ENCODE data around the gene PCSK6.

Gene PCSK6

GRCh38 chr15:101410612-101411011 is 78.9 kb downstream of the PCSK6 start:
- Histone ChIP-seq H3K9me3 (ENCODE audit: insufficient read depth, low read length) (no peaks in the 10 kb centered on the region), H3K4me2 (ENCODE audit: low read depth, low read length, poor library complexity, severe bottlenecking) (no peak overlapping the region), H3K27ac (ENCODE audit: low read depth, low read length) (no peak overlapping the region), H4K20me1 (ENCODE audit: low read depth, low read length) (no peaks in the 10 kb centered on the region), H3K36me3 (ENCODE audit: low read length) (no peaks in the 10 kb centered on the region), H3K79me2 (ENCODE audit: insufficient read depth, low read length) (no peaks in the 10 kb centered on the region), H3K4me3 (ENCODE audit: insufficient read depth, low read length, poor library complexity, severe bottlenecking) (no peak overlapping the region), H3F3A (ENCODE audit: insufficient read depth) (no peaks in the 10 kb centered on the region), H3K9me2 (replicated peaks; ENCODE audit: insufficient read depth, low read length) (no peaks in the 10 kb centered on the region), H3K27me3 (ENCODE audit: low read length) (no peaks in the 10 kb centered on the region), H3K9ac (ENCODE audit: low read length) (no peak overlapping the region), H2AFZ (ENCODE audit: low read depth, low read length, severe bottlenecking) (no peak overlapping the region)
- no peak for TF ChIP-seq EZH2phosphoT487 (conservative IDR thresholded peaks at IDR 0.05; ENCODE audit: low read length)
- TF ChIP-seq, protein P1, sequence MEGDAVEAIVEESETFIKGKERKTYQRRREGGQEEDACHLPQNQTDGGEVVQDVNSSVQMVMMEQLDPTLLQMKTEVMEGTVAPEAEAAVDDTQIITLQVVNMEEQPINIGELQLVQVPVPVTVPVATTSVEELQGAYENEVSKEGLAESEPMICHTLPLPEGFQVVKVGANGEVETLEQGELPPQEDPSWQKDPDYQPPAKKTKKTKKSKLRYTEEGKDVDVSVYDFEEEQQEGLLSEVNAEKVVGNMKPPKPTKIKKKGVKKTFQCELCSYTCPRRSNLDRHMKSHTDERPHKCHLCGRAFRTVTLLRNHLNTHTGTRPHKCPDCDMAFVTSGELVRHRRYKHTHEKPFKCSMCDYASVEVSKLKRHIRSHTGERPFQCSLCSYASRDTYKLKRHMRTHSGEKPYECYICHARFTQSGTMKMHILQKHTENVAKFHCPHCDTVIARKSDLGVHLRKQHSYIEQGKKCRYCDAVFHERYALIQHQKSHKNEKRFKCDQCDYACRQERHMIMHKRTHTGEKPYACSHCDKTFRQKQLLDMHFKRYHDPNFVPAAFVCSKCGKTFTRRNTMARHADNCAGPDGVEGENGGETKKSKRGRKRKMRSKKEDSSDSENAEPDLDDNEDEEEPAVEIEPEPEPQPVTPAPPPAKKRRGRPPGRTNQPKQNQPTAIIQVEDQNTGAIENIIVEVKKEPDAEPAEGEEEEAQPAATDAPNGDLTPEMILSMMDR (IDR thresholded peaks at IDR 0.05; ENCODE audit: insufficient read depth, low read length, poor library complexity, severe bottlenecking): no peak

- Histone ChIP-seq H4K20me1 (ENCODE audit: low read depth, low read length) (no peaks in the 10 kb centered on the region), H3K9me3 (ENCODE audit: insufficient read depth, low read length) (no peaks in the 10 kb centered on the region), H3K9me2 (replicated peaks; ENCODE audit: insufficient read depth, low read length) (no peaks in the 10 kb centered on the region), H3F3A (ENCODE audit: insufficient read depth) (no peaks in the 10 kb centered on the region), H3K27me3 (ENCODE audit: low read length) (no peaks in the 10 kb centered on the region), H3K4me2 (ENCODE audit: low read depth, low read length, poor library complexity, severe bottlenecking) (no peak overlapping the region), H3K36me3 (ENCODE audit: low read length) (no peaks in the 10 kb centered on the region), H3K27ac (ENCODE audit: low read depth, low read length) (no peak overlapping the region), H3K9ac (ENCODE audit: low read length) (no peak overlapping the region), H3K4me3 (ENCODE audit: insufficient read depth, low read length, poor library complexity, severe bottlenecking) (no peak overlapping the region), H3K79me2 (ENCODE audit: insufficient read depth, low read length) (no peaks in the 10 kb centered on the region), H2AFZ (ENCODE audit: low read depth, low read length, severe bottlenecking) (no peak overlapping the region)
- TF ChIP-seq EZH2phosphoT487 (conservative IDR thresholded peaks at IDR 0.05; ENCODE audit: low read length): no peak
- TF ChIP-seq, protein P1 (IDR thresholded peaks at IDR 0.05; ENCODE audit: insufficient read depth, low read length, poor library complexity, severe bottlenecking): no peak
Observed at GRCh38 chr15:101409621-101410020, 79.9 kb downstream of the PCSK6 start.

GRCh38 chr15:101407966-101408775 is 81.3 kb downstream of the PCSK6 start:
- no peaks in the 10 kb centered on the region for H3K27me3 ChIP-seq (ENCODE audit: low read length)
- no peak for TF ChIP-seq EZH2phosphoT487 (conservative IDR thresholded peaks at IDR 0.05; ENCODE audit: low read length)
- TF ChIP-seq, protein P1 (IDR thresholded peaks at IDR 0.05; ENCODE audit: insufficient read depth, low read length, poor library complexity, severe bottlenecking): no peak

More at GRCh38 chr15:101407966-101408775, 81.3 kb downstream of the PCSK6 start:
- no peaks in the 10 kb centered on the region for H3K36me3 ChIP-seq (ENCODE audit: low read length)
- no peaks in the 10 kb centered on the region for H3K79me2 ChIP-seq (ENCODE audit: insufficient read depth, low read length)
- no peak overlapping the region for H3K4me2 ChIP-seq (ENCODE audit: low read depth, low read length, poor library complexity, severe bottlenecking)
- H3K27ac ChIP-seq (ENCODE audit: low read depth, low read length): no peak overlapping the region
- H3K9me2 ChIP-seq (replicated peaks; ENCODE audit: insufficient read depth, low read length): no peaks in the 10 kb centered on the region
- no peaks in the 10 kb centered on the region for H4K20me1 ChIP-seq (ENCODE audit: low read depth, low read length)
- no peak overlapping the region for H2AFZ ChIP-seq (ENCODE audit: low read depth, low read length, severe bottlenecking)
- H3K9ac ChIP-seq (ENCODE audit: low read length): no peak overlapping the region
- H3K9me3 ChIP-seq (ENCODE audit: insufficient read depth, low read length): no peaks in the 10 kb centered on the region
- H3K4me3 ChIP-seq (ENCODE audit: insufficient read depth, low read length, poor library complexity, severe bottlenecking): no peak overlapping the region
- H3F3A ChIP-seq (ENCODE audit: insufficient read depth): no peaks in the 10 kb centered on the region
